ENCODE results near the gene VPS9D1.

GRCh38 chr16:89669755-89670154, 50.9 kb downstream of the VPS9D1 start:
- TF ChIP-seq JUND (IDR thresholded peaks at IDR 0.05; ENCODE audit: low read depth, low read length) (no peak), CEBPB (IDR thresholded peaks at IDR 0.05; ENCODE audit: borderline replicate concordance in 1 of 2, low read depth in 2 of 2, low read length in 2 of 2) (no peak)

All from GM12878 (cell line).